Renal cortex interstitium (tissue), 11 donors: ENCODE measurements around the gene HPF1. TPM values are rescaled to one million over a fixed set of nuclear protein-coding genes. Genes with fewer than 3 reads are reported as not detected.

Source experiments
- DNase-seq, 11 donors: peaks; one replicate each; pipeline ENCODE4 v3.0.0-alpha.2; 2013; ENCODE audit warnings: low read depth in 9 of 11, low spot score in 4 of 11; ENCODE audit errors: extremely low read depth in 1 of 11
- polyA plus RNA-seq, 3 donors: library from polyadenylated mRNA; unstranded; fragments of 120-200 nt; gene quantifications; one replicate each; pipeline ENCODE4 v1.2.1, GENCODE V29; 2013; ENCODE audit not compliant: insufficient read length in 3 of 3

The HPF1 gene
- polyA plus RNA-seq, 3 donors: 37.6 to 49.0 (median 47.6) TPM

DNA sequence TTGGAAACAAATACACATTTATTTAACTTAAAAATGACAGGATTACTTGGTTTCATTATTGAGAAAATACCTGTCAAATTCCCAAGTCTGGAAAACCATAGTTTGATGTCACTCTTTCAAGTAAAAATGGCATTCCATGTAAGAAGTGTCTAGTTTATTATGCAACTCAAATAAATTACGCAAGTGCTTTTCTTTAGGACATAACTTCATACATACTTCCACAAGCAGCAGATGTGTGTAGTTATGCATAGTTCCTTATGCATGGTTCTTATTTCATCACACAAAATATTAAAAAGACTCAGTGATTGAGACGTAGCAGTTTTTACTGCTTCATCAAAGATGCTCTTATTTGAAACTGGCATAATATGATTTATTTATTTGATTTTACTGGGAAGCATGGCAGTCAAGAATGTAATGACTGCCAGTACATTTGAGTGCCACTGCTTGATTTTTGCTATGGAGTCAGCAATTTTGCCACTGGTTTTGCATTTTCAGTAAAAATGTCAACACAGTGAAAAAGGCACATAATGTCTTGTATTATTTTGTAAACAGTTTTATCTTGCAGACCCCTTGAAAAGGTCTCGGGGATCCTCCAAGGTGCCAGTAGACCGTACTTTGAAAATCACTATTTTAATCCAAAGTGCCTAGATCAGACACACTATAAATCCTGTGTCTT lies 75.2 kb downstream of the HPF1 start:
- no peak for DNase-seq

Other genes starting within 250 kb of the HPF1 start
- gene NEK1, start 145.4 kb downstream of the HPF1 start, polyA plus RNA-seq: 10 to 100 TPM; 21.4 to 27.4 (median 23.5) TPM
- 10 to 100 TPM; 58.3 to 66.7 (median 64.3) TPM for gene CLCN3, start 137.4 kb downstream of the HPF1 start, polyA plus RNA-seq